Gastroesophageal sphincter (tissue), 3 donors: ENCODE results near the gene CEP104.

Source experiments
- EP300 ChIP-seq: sonication (generic); formaldehyde crosslinking; IDR thresholded peaks from one replicate; pipeline ENCODE4 v1.6.1; 2017; ENCODE audit warnings: antibody characterized with exemption, mild to moderate bottlenecking
- TF ChIP-seq, protein P1 (sequence below), 4 experiments: fragments of 200-600 bp in 2 of 4; fragments of 450-650 bp in 2 of 4; sonication (generic) in 1 of 4; IDR thresholded peaks; one replicate each; pipeline ENCODE4 v1.5.1; 2017 to 2019; ENCODE audit warnings: antibody characterized with exemption in 4 of 4, mild to moderate bottlenecking in 2 of 4, moderate library complexity in 2 of 4

- TF ChIP-seq, protein P1, sequence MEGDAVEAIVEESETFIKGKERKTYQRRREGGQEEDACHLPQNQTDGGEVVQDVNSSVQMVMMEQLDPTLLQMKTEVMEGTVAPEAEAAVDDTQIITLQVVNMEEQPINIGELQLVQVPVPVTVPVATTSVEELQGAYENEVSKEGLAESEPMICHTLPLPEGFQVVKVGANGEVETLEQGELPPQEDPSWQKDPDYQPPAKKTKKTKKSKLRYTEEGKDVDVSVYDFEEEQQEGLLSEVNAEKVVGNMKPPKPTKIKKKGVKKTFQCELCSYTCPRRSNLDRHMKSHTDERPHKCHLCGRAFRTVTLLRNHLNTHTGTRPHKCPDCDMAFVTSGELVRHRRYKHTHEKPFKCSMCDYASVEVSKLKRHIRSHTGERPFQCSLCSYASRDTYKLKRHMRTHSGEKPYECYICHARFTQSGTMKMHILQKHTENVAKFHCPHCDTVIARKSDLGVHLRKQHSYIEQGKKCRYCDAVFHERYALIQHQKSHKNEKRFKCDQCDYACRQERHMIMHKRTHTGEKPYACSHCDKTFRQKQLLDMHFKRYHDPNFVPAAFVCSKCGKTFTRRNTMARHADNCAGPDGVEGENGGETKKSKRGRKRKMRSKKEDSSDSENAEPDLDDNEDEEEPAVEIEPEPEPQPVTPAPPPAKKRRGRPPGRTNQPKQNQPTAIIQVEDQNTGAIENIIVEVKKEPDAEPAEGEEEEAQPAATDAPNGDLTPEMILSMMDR (IDR thresholded peaks at IDR 0.05): no peak
- TF ChIP-seq EP300: no peak
These were observed 29.2 kb upstream of the CEP104 start for GRCh38 chr1:3886106-3886670.
